Ovary (tissue), 3 donors: ENCODE measurements around the gene FKBP2.

ENCODE experiments used
- CTCF ChIP-seq, 3 donors: fragments of 450-650 bp in 2 of 3; fragments of 200-600 bp in 1 of 3; IDR thresholded peaks; one replicate each; pipeline versions ENCODE4 v1.5.1 to v1.8.0; 2016 to 2022; ENCODE audit warnings: antibody characterized with exemption in 3 of 3, mild to moderate bottlenecking in 1 of 3
- POLR2A ChIP-seq: fragments of 450-650 bp; IDR thresholded peaks from one replicate; pipeline ENCODE4 v1.6.1; 2017; ENCODE audit warnings: antibody characterized with exemption, mild to moderate bottlenecking, moderate library complexity
- donor health status: DM: no; HTN: no; CAD: no.

- TF ChIP-seq POLR2A (no peak), CTCF (IDR thresholded peaks at IDR 0.05) (no peak)
Measured at GRCh38 chr11:64255135-64256128, 14.5 kb downstream of the FKBP2 start.
